ENCODE results near the gene R3HDM4.

DNA sequence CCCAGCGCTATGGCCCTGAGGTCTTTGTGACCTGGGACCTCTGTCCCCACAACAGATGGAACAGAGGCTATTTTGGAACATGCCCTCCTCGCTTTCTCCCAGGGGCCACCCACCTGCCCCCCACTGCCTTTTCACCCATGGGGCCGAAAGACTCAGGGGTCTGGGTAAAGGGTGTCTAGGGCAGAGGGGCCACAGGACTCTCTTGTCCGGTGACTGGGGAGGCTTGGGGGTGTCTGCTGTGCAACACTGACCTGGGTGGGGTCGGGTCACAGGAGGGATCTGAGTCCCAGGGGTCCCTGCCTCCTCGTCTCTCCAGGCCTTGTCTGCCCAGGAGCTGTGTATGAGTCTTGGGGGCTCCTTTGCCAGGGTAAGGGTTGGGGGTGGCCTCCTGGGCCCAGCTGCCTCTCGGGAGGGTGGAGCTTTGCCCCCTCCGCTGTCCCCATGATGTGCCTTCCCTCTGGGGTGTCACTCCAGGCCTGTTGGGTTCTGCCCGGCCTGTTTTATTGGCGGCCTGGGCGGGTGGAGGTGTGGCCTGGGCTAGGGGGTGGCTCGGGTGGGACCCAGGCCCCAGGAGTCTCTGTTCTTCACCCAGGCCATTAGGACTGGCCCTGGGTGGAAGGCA, 14.9 kb upstream of the R3HDM4 start:
- TF ChIP-seq, protein P1, sequence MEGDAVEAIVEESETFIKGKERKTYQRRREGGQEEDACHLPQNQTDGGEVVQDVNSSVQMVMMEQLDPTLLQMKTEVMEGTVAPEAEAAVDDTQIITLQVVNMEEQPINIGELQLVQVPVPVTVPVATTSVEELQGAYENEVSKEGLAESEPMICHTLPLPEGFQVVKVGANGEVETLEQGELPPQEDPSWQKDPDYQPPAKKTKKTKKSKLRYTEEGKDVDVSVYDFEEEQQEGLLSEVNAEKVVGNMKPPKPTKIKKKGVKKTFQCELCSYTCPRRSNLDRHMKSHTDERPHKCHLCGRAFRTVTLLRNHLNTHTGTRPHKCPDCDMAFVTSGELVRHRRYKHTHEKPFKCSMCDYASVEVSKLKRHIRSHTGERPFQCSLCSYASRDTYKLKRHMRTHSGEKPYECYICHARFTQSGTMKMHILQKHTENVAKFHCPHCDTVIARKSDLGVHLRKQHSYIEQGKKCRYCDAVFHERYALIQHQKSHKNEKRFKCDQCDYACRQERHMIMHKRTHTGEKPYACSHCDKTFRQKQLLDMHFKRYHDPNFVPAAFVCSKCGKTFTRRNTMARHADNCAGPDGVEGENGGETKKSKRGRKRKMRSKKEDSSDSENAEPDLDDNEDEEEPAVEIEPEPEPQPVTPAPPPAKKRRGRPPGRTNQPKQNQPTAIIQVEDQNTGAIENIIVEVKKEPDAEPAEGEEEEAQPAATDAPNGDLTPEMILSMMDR (IDR thresholded peaks at IDR 0.05; ENCODE audit: extremely low read depth in 1 of 2, insufficient read depth in 1 of 2, low read depth in 1 of 2, low read length in 2 of 2) = no peak
- TF ChIP-seq FOS (IDR thresholded peaks at IDR 0.05; ENCODE audit: borderline replicate concordance, insufficient read depth, low read length) (no peak), POLR2A (IDR thresholded peaks at IDR 0.05; ENCODE audit: low read depth, low read length) (no peak), EZH2 (IDR thresholded peaks at IDR 0.05; ENCODE audit: borderline replicate concordance, low read depth, low read length, severe bottlenecking) (no peak)

Measured in endothelial cell of umbilical vein (primary cell).